Osteocyte (in vitro differentiated cells): ENCODE results near the gene EXD3. TPM values are rescaled to one million over a fixed set of nuclear protein-coding genes. Genes with fewer than 3 reads are reported as not detected.

Source experiments
- DNase-seq: peaks from one replicate; pipeline ENCODE4 v3.0.0; 2021; ENCODE audit warnings: mixed read lengths; ENCODE audit not compliant: unreplicated experiment; ENCODE audit errors: extremely low spot score
- H3K27ac Mint-ChIP-seq: one replicate; pipeline ENCODE4 v1.8.0; 2021; ENCODE audit warnings: mild to moderate bottlenecking, mixed read lengths; ENCODE audit not compliant: unreplicated experiment
- H3K27me3 Mint-ChIP-seq: one replicate; pipeline ENCODE4 v1.8.0; 2021; ENCODE audit warnings: mixed read lengths; ENCODE audit not compliant: unreplicated experiment
- H3K36me3 Mint-ChIP-seq: one replicate; pipeline ENCODE4 v1.8.0; 2021; ENCODE audit warnings: mixed read lengths; ENCODE audit not compliant: unreplicated experiment
- H3K4me1 Mint-ChIP-seq: one replicate; pipeline ENCODE4 v1.8.0; 2021; ENCODE audit warnings: mixed read lengths; ENCODE audit not compliant: unreplicated experiment
- H3K4me3 Mint-ChIP-seq: one replicate; pipeline ENCODE4 v1.8.0; 2021; ENCODE audit warnings: mild to moderate bottlenecking, moderate library complexity, mixed read lengths; ENCODE audit not compliant: unreplicated experiment
- H3K9me3 Mint-ChIP-seq: one replicate; pipeline ENCODE4 v1.8.0; 2021; ENCODE audit warnings: mixed read lengths; ENCODE audit not compliant: unreplicated experiment
- total RNA-seq: library from RNA; stranded (reverse); gene quantifications from 2 replicates; pipeline ENCODE4 v1.2.1, GENCODE V29; 2021
- TF ChIP-seq, protein P1 (sequence below): fragments of 200-600 bp; sonication (generic); IDR thresholded peaks from 2 replicates; pipeline ENCODE4 v1.5.0; 2021; ENCODE audit warnings: antibody characterized with exemption, mild to moderate bottlenecking, moderate library complexity

Gene EXD3
- total RNA-seq, 1 donor from 2014 or later, result 21.5 TPM

DNA sequence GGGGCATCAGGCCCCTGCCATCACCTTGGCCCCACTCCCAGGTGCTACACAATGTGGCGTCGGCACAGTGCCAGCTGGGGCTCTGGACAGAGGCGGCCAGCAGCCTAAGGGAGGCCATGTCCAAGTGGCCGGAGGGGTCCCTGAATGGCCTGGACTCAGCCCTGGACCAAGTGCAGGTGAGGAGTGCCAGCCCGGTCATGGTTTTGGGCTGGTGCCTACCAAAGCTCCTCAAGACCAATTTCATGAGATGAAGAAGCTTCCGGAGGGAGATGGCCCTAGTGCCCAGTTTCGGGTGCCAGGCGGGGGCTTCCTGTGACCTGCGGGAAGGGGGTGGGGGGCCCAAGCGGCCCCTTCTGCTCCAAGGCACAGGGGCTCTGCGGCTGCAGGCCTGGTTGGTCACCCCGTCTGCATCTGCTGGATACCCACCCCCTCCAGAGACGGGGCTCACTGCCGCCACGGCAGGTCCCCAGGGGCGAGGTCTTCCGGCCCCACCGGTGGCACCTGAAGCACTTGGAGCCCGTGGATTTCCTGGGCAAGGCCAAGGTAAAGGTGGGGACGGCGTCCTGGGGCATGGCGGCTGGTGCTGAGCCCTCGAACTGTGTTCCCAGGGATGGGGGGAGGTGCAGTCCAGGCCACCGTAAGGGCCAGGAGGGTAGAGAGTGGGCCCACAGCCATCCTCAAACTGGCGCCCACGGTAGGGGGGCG lies 6.0 kb upstream of the EXD3 start:
- H3K4me3 Mint-ChIP-seq, result no peak overlapping the region
- no peaks in the 10 kb centered on the region for H3K9me3 Mint-ChIP-seq
- no peaks in the 10 kb centered on the region for H3K27me3 Mint-ChIP-seq
- H3K36me3 Mint-ChIP-seq, result no peaks in the 10 kb centered on the region
- TF ChIP-seq, protein P1, sequence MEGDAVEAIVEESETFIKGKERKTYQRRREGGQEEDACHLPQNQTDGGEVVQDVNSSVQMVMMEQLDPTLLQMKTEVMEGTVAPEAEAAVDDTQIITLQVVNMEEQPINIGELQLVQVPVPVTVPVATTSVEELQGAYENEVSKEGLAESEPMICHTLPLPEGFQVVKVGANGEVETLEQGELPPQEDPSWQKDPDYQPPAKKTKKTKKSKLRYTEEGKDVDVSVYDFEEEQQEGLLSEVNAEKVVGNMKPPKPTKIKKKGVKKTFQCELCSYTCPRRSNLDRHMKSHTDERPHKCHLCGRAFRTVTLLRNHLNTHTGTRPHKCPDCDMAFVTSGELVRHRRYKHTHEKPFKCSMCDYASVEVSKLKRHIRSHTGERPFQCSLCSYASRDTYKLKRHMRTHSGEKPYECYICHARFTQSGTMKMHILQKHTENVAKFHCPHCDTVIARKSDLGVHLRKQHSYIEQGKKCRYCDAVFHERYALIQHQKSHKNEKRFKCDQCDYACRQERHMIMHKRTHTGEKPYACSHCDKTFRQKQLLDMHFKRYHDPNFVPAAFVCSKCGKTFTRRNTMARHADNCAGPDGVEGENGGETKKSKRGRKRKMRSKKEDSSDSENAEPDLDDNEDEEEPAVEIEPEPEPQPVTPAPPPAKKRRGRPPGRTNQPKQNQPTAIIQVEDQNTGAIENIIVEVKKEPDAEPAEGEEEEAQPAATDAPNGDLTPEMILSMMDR, result no peak
- no peak for DNase-seq
- H3K4me1 Mint-ChIP-seq, result peaks cover 5% of the 10 kb centered on the region
- no peak overlapping the region for H3K27ac Mint-ChIP-seq

DNA sequence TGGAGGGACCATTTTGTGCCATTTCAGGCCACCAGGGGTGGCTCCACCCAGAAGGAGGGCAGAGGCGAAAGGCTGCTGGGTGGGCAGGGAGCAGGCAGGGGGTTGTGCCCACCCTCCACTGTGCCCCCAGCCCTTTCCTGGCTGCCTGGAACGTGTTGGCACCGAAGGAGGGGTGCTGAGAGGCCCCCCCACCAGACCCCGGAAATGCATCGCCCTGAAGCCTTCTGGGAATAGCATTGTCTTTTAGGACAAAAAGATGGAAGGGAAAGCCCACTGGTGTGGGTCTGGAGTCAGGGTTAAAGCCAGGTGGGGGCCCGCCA lies 5.3 kb upstream of the EXD3 start:
- TF ChIP-seq, protein P1, result no peak
- Mint-ChIP-seq H3K36me3 (no peaks in the 10 kb centered on the region), H3K4me1 (peaks cover 5% of the 10 kb centered on the region), H3K9me3 (no peaks in the 10 kb centered on the region), H3K4me3 (no peak overlapping the region), H3K27me3 (no peaks in the 10 kb centered on the region), H3K27ac (no peak overlapping the region)
- no peak for DNase-seq

DNA sequence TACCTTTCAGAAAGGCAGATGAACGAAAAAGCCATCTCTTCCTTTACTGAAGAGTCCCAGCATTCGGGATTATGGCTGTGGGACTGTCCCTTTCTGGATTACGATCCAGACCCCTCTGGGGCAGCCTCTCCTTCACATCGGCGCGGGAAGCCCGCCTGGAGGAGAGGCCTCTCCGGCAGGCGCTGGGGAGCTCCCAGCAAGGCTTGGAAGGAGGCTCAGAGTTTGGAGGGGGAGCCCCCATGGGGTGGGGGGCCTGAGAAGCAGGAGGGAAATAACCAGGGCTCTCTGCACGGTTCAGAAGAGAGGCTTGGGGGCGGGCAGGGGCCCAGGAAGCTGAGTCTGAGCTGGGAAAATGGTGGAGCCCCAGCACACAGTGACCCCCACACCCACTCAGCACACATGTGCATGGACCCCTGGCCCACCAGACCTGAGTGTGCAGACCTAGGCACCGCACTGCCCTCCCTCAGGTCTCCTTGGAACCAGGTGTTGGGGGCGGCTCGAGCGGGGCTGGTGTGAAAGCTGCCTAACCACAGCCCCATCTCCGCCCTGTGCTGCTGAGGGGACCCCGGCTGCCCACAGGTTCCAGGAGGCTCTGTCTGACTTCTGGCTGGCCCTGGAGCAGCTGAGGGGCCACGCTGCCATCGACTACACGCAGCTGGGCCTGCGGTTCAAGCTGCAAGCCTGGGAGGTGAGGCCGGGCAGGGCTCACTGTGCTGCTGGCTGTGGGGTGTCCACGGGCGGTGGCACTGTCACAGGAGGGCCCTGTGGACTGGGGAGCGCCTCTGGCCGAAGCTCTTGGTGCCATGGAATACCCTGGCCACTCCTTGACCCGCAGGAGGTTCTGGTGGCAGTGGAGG lies 4.7 kb upstream of the EXD3 start:
- H3K36me3 Mint-ChIP-seq, result no peaks in the 10 kb centered on the region
- H3K4me3 Mint-ChIP-seq, result no peak overlapping the region
- H3K9me3 Mint-ChIP-seq, result no peaks in the 10 kb centered on the region
- DNase-seq, result no peak
- H3K4me1 Mint-ChIP-seq, result peaks cover 5% of the 10 kb centered on the region
- no peaks in the 10 kb centered on the region for H3K27me3 Mint-ChIP-seq
- TF ChIP-seq, protein P1, result no peak
- H3K27ac Mint-ChIP-seq, result no peak overlapping the region

GRCh38 chr9:137426018-137426681 lies 3.2 kb upstream of the EXD3 start:
- no peak for DNase-seq
- H3K27me3 Mint-ChIP-seq, result no peaks in the 10 kb centered on the region
- no peak overlapping the region for H3K4me3 Mint-ChIP-seq
- TF ChIP-seq, protein P1, result no peak
- H3K27ac Mint-ChIP-seq, result no peak overlapping the region
- H3K4me1 Mint-ChIP-seq, result peaks cover 17% of the 10 kb centered on the region
- no peaks in the 10 kb centered on the region for H3K36me3 Mint-ChIP-seq
- no peaks in the 10 kb centered on the region for H3K9me3 Mint-ChIP-seq
